H1 (cell line): ENCODE measurements around the gene LAYN. TPM values are rescaled to one million over a fixed set of nuclear protein-coding genes. Genes with fewer than 3 reads are reported as not detected.

Source experiments
- CTCF ChIA-PET: fragments of 300-600 bp; sonication (Branson Sonifier 250); formaldehyde crosslinking; loops from one replicate; lab custom pipeline; 2021; ENCODE audit not compliant: partially characterized antibody; lab: Charles Lee
- POLR2A ChIA-PET: fragments of 300-600 bp; sonication (Branson Sonifier 250); formaldehyde crosslinking; loops from one replicate; lab custom pipeline; 2021; ENCODE audit warnings: inconsistent platforms; ENCODE audit not compliant: partially characterized antibody; lab: Charles Lee
- DNase-seq, 2 experiments: peaks; one replicate each; pipeline versions ENCODE4 v3.0.0 to v3.0.0-alpha.2; 2010 to 2022; ENCODE audit warnings: low spot score in 2 of 2, low read depth in 1 of 2, mixed read lengths in 1 of 2
- FAIRE-seq: peaks from 2 replicates; lab custom pipeline; 2011; peaks lifted over from hg19 to GRCh38; lab: Jason Lieb, UNC
- H2AFZ ChIP-seq: 2 replicates; pipeline ENCODE4 v1.8.1; 2012; ENCODE audit warnings: low read length, inconsistent platforms
- H2AK5ac ChIP-seq: 2 replicates; pipeline ENCODE4 v1.6.1; 2013; ENCODE audit warnings: low read depth, low read length
- H2BK120ac ChIP-seq: replicated peaks from 2 replicates; pipeline ENCODE3; 2013; ENCODE audit warnings: low read depth, low read length, inconsistent platforms
- H2BK12ac ChIP-seq: 2 replicates; pipeline ENCODE4 v1.6.1; 2013; ENCODE audit warnings: low read depth, low read length
- H2BK15ac ChIP-seq: 2 replicates; pipeline ENCODE4 v1.6.1; 2013; ENCODE audit warnings: low read length
- H2BK20ac ChIP-seq: 2 replicates; pipeline ENCODE4 v1.6.1; 2013; ENCODE audit warnings: low read length
- H2BK5ac ChIP-seq: 2 replicates; pipeline ENCODE4 v1.6.1; 2013; ENCODE audit warnings: low read depth, low read length
- H3K14ac ChIP-seq: 2 replicates; pipeline ENCODE4 v1.6.1; 2013; ENCODE audit warnings: inconsistent platforms; ENCODE audit not compliant: insufficient read length
- H3K18ac ChIP-seq: 2 replicates; pipeline ENCODE4 v1.6.1; 2013; ENCODE audit warnings: low read length; ENCODE audit errors: extremely low read depth
- H3K23ac ChIP-seq: 2 replicates; pipeline ENCODE4 v1.6.1; 2013; ENCODE audit warnings: inconsistent platforms; ENCODE audit not compliant: insufficient read length
- H3K23me2 ChIP-seq: 2 replicates; pipeline ENCODE4 v1.6.1; 2013; ENCODE audit warnings: low read depth, low read length
- H3K27ac ChIP-seq: 2 replicates; pipeline ENCODE4 v1.6.1; 2011; ENCODE audit warnings: low read depth, low read length, inconsistent platforms
- H3K27me3 ChIP-seq, 4 experiments: replicated peaks in 1 of 4; 1 replicate in 1 of 4; 2 replicates in 3 of 4; pipeline versions ENCODE4 v1.6.1 to v1.8.1; 2011 to 2013; ENCODE audit warnings: low read length in 3 of 4, mild to moderate bottlenecking in 3 of 4, inconsistent platforms in 2 of 4, mixed read lengths in 2 of 4, moderate library complexity in 1 of 4; ENCODE audit not compliant: control insufficient read depth in 3 of 4, insufficient read depth in 3 of 4; ENCODE audit errors: extremely low read depth in 1 of 4
- H3K36me3 ChIP-seq, 4 experiments: 2 replicates each; pipeline versions ENCODE4 v1.6.1 to v1.8.1; 2011 to 2013; ENCODE audit warnings: mild to moderate bottlenecking in 4 of 4, low read length in 3 of 4, moderate library complexity in 2 of 4, control low read depth in 1 of 4, inconsistent platforms in 1 of 4; ENCODE audit not compliant: insufficient read depth in 4 of 4, control insufficient read depth in 2 of 4
- H3K4ac ChIP-seq: replicated peaks from 2 replicates; pipeline ENCODE3; 2013; ENCODE audit warnings: low read length, low read depth, mixed read lengths, inconsistent platforms; ENCODE audit not compliant: insufficient read length
- H3K4me1 ChIP-seq, 4 experiments: replicated peaks in 1 of 4; 1 replicate in 1 of 4; 2 replicates in 3 of 4; pipeline versions ENCODE4 v1.6.1 to v1.8.1; 2011 to 2013; ENCODE audit warnings: low read length in 3 of 4, inconsistent platforms in 2 of 4, mixed read lengths in 1 of 4; ENCODE audit not compliant: insufficient read depth in 4 of 4, control insufficient read depth in 3 of 4
- H3K4me2 ChIP-seq, 2 experiments: 2 replicates each; pipeline versions ENCODE4 v1.6.1 to v1.8.1; 2011 to 2013; ENCODE audit warnings: low read depth in 2 of 2, low read length in 2 of 2, control low read depth in 1 of 2, inconsistent platforms in 1 of 2, mild to moderate bottlenecking in 1 of 2; ENCODE audit not compliant: insufficient read depth in 1 of 2
- H3K4me3 ChIP-seq, 4 experiments: fragments of 200-600, 300-600 bp in 1 of 4; sonication (generic), shearing (Covaris generic), sonication (Bioruptor Twin) in 1 of 4; 2 replicates each; pipeline versions ENCODE4 v1.5.1 to v1.8.1; 2011 to 2016; ENCODE audit warnings: low read length in 4 of 4, low read depth in 3 of 4, control low read depth in 2 of 4, inconsistent platforms in 2 of 4, mild to moderate bottlenecking in 2 of 4, mixed read lengths in 1 of 4, moderate library complexity in 1 of 4; ENCODE audit not compliant: insufficient read depth in 2 of 4; ENCODE audit errors: extremely low read depth in 1 of 4
- H3K56ac ChIP-seq: replicated peaks from 2 replicates; pipeline ENCODE3; 2013; ENCODE audit warnings: low read depth, mild to moderate bottlenecking, mixed read lengths, low read length, inconsistent platforms; ENCODE audit not compliant: insufficient read length
- H3K79me1 ChIP-seq: 2 replicates; pipeline ENCODE4 v1.6.1; 2013; ENCODE audit warnings: low read depth, low read length, control low read depth
- H3K79me2 ChIP-seq, 2 experiments: 2 replicates each; pipeline versions ENCODE4 v1.6.1 to v1.8.1; 2012 to 2013; ENCODE audit warnings: low read length in 2 of 2, mild to moderate bottlenecking in 2 of 2, inconsistent platforms in 1 of 2; ENCODE audit not compliant: insufficient read depth in 2 of 2, control insufficient read depth in 1 of 2
- H3K9ac ChIP-seq, 4 experiments: replicated peaks in 1 of 4; 1 replicate in 1 of 4; 2 replicates in 3 of 4; pipeline versions ENCODE4 v1.6.1 to v1.8.1; 2011 to 2013; ENCODE audit warnings: low read depth in 3 of 4, low read length in 3 of 4, control low read depth in 2 of 4, mild to moderate bottlenecking in 2 of 4, moderate library complexity in 2 of 4, inconsistent platforms in 1 of 4; ENCODE audit errors: extremely low read depth in 1 of 4
- H3K9me3 ChIP-seq, 2 experiments: 2 replicates each; pipeline versions ENCODE4 v1.6.1 to v1.8.1; 2012 to 2013; ENCODE audit warnings: mild to moderate bottlenecking in 2 of 2, moderate library complexity in 2 of 2, control low read depth in 1 of 2, inconsistent platforms in 1 of 2, low read depth in 1 of 2, low read length in 1 of 2, mixed read lengths in 1 of 2; ENCODE audit not compliant: insufficient read depth in 2 of 2
- H4K20me1 ChIP-seq, 2 experiments: replicated peaks in 1 of 2; 2 replicates each; pipeline versions ENCODE3 to v1.8.1; 2011 to 2013; ENCODE audit warnings: inconsistent platforms in 2 of 2, low read length in 2 of 2, mild to moderate bottlenecking in 1 of 2; ENCODE audit not compliant: insufficient read depth in 2 of 2, control insufficient read depth in 1 of 2
- H4K5ac ChIP-seq: 2 replicates; pipeline ENCODE4 v1.6.1; 2013; ENCODE audit warnings: low read length, low read depth, mixed read lengths, inconsistent platforms; ENCODE audit not compliant: insufficient read length
- H4K8ac ChIP-seq: 2 replicates; pipeline ENCODE4 v1.8.0; 2013; ENCODE audit warnings: mild to moderate bottlenecking, moderate library complexity, low read length, inconsistent platforms; ENCODE audit not compliant: insufficient read depth; ENCODE audit errors: extremely low read depth
- H4K91ac ChIP-seq: replicated peaks from 2 replicates; pipeline ENCODE3; 2013; ENCODE audit warnings: low read length, mixed read lengths, inconsistent platforms; ENCODE audit not compliant: insufficient read length
- SIN3A ChIP-seq, 2 experiments: IDR thresholded peaks in 1 of 2; conservative IDR thresholded peaks in 1 of 2; 2 replicates each; pipeline ENCODE4 v1.6.1; 2011 to 2012; ENCODE audit warnings: low read length in 2 of 2, improper control_type of control experiment in 1 of 2, low read depth in 1 of 2, mild to moderate bottlenecking in 1 of 2
- WGBS, 2 experiments: shearing (Covaris generic) in 1 of 2; methylation state at CpG; one replicate each; pipeline versions ENCODE4 v1.1.6 to v1.1.7; 2013 to 2015; ENCODE audit warnings: low lambda C conversion rate in 2 of 2, mixed read lengths in 2 of 2, inconsistent platforms in 1 of 2, low coverage in 1 of 2, missing lambda C conversion rate in 1 of 2; ENCODE audit not compliant: insufficient replicate concordance in 2 of 2, insufficient coverage in 1 of 2, insufficient read length in 1 of 2; ENCODE audit errors: extremely low coverage in 1 of 2, missing lambda C conversion rate in 1 of 2; 5-methylcytosine and 5-hydroxymethylcytosine counted together
- polyA plus RNA-seq, 7 experiments: library from polyadenylated mRNA; depleted of rRNA in 3 of 7; stranded (reverse) in 5 of 7; unstranded in 2 of 7; fragments of >200 nt in 5 of 7; fragments of 200-250 nt in 2 of 7; gene quantifications; 1 replicate in 5 of 7; 2 replicates in 1 of 7; 4 replicates in 1 of 7; pipeline versions ENCODE4 v1.2.1 to v1.2.3, GENCODE V29; 2011 to 2013; ENCODE audit warnings: missing spikeins in 2 of 7, mixed read lengths in 2 of 7
- total RNA-seq: library from RNA; stranded (reverse); fragmentation: NEBNext Ultra II Directional; extraction: Animal tissue kit (Norgen Biotek cat#: 25700); gene quantifications from 2 replicates; pipeline ENCODE4 v1.2.1, GENCODE V29; 2021

The LAYN gene
- total and polyA plus RNA-seq, 2 of the 8 experiments (the other 6 are each of a cell fraction or from before 2014, with no cell fraction given): 4.2 to 9.3 TPM

DNA sequence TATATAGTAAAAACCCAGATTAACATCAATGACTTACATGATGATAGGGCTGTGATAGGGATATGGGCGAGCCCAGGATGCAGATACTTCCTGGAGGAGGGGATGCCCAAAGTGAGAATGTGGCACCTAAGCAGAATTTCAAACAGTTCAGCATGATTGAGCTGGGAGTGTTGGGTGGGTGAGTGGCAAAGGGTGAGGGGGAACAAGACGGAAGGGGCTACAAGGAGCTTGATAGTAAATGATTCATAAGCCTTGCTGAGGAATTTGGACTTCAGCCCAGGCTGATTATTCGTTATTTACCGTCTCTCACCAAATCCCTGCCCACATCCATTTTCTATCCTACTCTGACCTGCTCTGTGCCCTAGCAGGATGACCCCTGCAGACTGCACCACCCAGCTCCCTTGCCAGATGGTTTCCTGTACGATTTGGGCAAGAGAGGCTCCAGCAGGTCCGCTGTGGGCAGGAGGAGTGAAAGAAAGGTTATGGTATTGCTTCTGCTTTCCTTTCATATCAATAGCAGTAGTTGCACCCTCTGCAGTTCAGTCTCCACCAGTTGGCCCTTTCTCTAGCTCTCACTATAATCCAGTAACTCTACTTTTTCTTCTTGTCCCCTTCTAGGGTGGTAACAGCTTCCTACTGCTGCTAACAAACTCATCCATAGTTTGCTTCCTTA is 31.4 kb downstream of the LAYN start:
- Histone ChIP-seq H2BK15ac (no peak overlapping the region), H3K4me2 (no peak overlapping the region), H2AFZ (no peak overlapping the region), H4K5ac (no peak overlapping the region), H4K8ac (no peak overlapping the region), H3K14ac (no peak overlapping the region), H3K23me2 (no peaks in the 10 kb centered on the region), H2BK12ac (no peak overlapping the region), H4K91ac (no peak overlapping the region), H2AK5ac (no peak overlapping the region), H3K56ac (no peak overlapping the region), H3K18ac (no peak overlapping the region), H3K4ac (no peak overlapping the region), H2BK20ac (no peak overlapping the region), H3K4me1 (no peaks in the 10 kb centered on the region), H2BK5ac (no peak overlapping the region), H2BK120ac (no peak overlapping the region), H3K79me2 (no peaks in the 10 kb centered on the region), H3K4me3 (no peak overlapping the region), H3K9ac (no peak overlapping the region), H3K79me1 (no peaks in the 10 kb centered on the region), H3K27me3 (no peaks in the 10 kb centered on the region), H3K9me3 (no peaks in the 10 kb centered on the region), H3K23ac (no peak overlapping the region), H4K20me1 (no peaks in the 10 kb centered on the region), H3K36me3 (no peaks in the 10 kb centered on the region), H3K27ac (no peak overlapping the region)
- DNase-seq: no peak
- POLR2A ChIA-PET: no interaction called here
- 87% methylated on average over 6 of the region's 6 CpGs; no CpG with 5 or more reads in 1 of the 2 experiments for WGBS, 2 experiments
- no peak for FAIRE-seq
- CTCF ChIA-PET: interaction anchor here (0.6 to 2.0 kb wide), 8 partner anchors 14 to 152 kb away, joined by 3 to 8 read pairs (median 3); no protein-coding TSS in a partner anchor
- no peak for TF ChIP-seq SIN3A (conservative IDR thresholded peaks at IDR 0.05 in 1 of 2, IDR thresholded peaks at IDR 0.05 in 1 of 2; ENCODE audit: low read depth in 1 of 2, low read length in 2 of 2)
